Measurements from ENCODE around the gene MAPK4. TPM values are rescaled to one million over a fixed set of nuclear protein-coding genes. Genes with fewer than 3 reads are reported as not detected.

MAPK4 gene
- total RNA-seq, 1 donor = not detected

DNA sequence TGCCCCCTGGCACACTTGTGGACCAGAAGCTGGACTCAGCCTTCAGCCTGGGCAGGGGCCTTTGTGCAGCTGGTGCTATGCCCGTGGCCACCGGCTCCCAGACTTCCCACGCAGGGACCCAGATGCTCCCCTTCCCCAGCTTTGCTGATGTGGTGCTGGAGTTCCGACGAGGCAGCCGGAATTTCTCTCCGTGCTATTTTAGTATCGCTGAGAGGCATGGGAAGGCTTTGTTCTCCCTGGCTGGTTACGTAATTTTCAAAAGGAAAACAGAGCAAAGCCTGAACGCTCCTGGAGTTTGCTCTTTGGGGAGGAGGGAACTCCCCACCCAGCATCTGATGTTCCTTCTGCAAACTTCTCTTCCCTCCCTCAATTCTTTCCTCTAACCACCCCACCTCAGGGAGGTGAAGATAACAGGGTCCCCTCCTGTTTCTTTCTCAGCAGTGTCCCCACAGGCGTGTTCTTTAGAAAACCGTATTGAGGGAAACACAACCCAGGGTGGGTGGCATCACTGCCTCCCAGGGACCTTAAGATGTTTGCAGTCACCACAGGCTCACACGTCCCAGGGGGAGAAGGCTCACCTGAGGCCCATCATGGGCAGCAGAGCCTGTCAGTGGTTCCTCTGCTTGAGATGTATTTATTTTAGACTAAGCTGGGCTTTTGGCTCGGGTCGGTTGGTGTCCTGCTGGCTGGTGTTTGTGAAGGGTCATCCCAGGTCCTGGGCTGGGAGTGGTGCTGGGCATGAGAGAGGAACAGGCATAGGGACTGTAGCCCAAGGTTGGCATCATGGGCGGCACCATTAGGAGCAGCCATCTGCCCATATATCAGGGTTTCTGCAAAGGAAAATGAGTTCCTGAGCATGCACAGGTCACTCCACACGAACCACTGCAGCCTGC is 95.0 kb downstream of the MAPK4 start:
- Histone ChIP-seq H2AFZ (ENCODE audit: low read length) (no peak overlapping the region), H3K27me3 (ENCODE audit: insufficient read depth, low read length) (no peaks in the 10 kb centered on the region), H3K4me2 (ENCODE audit: insufficient read depth, low read length) (no peak overlapping the region), H3K4me3 (ENCODE audit: insufficient read depth, low read length) (no peak overlapping the region), H3K27ac (ENCODE audit: low read depth, low read length) (no peak overlapping the region), H3K36me3 (ENCODE audit: insufficient read depth, low read length) (no peaks in the 10 kb centered on the region), H3K79me2 (ENCODE audit: insufficient read depth, low read length) (no peaks in the 10 kb centered on the region), H3K9me3 (ENCODE audit: low read depth, low read length) (no peaks in the 10 kb centered on the region), H3K4me1 (ENCODE audit: insufficient read depth, low read length) (no peaks in the 10 kb centered on the region), H4K20me1 (ENCODE audit: insufficient read depth, low read length) (no peaks in the 10 kb centered on the region)
- TF ChIP-seq, protein P1, sequence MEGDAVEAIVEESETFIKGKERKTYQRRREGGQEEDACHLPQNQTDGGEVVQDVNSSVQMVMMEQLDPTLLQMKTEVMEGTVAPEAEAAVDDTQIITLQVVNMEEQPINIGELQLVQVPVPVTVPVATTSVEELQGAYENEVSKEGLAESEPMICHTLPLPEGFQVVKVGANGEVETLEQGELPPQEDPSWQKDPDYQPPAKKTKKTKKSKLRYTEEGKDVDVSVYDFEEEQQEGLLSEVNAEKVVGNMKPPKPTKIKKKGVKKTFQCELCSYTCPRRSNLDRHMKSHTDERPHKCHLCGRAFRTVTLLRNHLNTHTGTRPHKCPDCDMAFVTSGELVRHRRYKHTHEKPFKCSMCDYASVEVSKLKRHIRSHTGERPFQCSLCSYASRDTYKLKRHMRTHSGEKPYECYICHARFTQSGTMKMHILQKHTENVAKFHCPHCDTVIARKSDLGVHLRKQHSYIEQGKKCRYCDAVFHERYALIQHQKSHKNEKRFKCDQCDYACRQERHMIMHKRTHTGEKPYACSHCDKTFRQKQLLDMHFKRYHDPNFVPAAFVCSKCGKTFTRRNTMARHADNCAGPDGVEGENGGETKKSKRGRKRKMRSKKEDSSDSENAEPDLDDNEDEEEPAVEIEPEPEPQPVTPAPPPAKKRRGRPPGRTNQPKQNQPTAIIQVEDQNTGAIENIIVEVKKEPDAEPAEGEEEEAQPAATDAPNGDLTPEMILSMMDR (IDR thresholded peaks at IDR 0.05; ENCODE audit: extremely low read depth, low read depth, low read length) = no peak
- no peak for DNase-seq (ENCODE audit: insufficient read length, low spot score, missing footprints)

DNA sequence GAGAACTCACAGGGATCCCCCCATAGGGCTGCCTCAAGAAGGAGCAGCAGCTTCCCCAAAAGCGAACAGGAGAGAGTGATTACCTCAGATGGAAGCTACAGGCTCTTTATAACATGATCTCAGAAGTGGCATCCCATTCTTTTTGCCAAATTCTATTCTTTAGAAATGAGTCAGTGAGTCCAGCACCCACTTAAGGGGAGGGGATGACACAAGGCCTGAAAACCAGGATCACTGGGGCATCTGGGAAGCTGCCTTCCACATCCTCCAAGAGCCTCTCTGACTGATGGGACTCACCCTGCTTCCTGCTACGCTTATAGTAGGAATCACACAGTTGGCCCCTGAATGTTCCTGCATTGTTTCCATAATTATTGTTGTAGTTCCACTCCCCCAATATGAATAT is 96.5 kb downstream of the MAPK4 start:
- no peaks in the 10 kb centered on the region for H3K79me2 ChIP-seq (ENCODE audit: insufficient read depth, low read length)

DNA sequence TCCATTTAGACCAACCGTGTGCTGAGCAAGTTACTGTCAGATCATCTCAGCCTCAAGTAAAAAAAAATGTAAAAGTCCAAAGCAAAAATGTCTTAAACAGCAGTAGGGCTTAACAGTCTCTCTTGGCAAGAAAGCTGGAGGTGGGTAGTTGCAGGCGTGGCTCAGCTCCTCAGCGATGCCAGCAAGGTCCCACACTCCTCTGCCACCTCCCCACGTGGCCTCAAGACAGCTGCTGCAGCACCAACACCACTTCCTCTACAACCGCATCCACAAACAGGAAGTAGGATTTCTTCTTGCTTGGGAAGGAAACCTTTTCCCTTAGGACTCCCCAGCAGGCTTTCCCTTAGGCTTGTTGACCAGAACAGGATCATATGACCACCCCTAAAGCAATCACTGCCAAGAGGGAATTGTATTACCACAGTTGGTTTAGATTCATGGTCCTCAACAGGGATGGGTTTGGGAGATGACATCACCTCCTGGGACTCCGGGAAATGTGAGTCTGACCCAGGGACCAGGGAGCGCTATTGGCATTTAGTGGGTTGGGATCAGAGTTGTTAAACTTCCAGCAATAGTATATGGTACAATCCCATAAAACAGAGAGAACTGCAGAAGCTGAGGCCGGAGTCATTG is 97.1 kb downstream of the MAPK4 start:
- Histone ChIP-seq H3K79me2 (ENCODE audit: insufficient read depth, low read length) (no peaks in the 10 kb centered on the region), H3K27me3 (ENCODE audit: insufficient read depth, low read length) (no peaks in the 10 kb centered on the region), H3K27ac (ENCODE audit: low read depth, low read length) (no peak overlapping the region), H4K20me1 (ENCODE audit: insufficient read depth, low read length) (no peaks in the 10 kb centered on the region), H3K4me1 (ENCODE audit: insufficient read depth, low read length) (no peaks in the 10 kb centered on the region), H3K36me3 (ENCODE audit: insufficient read depth, low read length) (no peaks in the 10 kb centered on the region), H3K4me2 (ENCODE audit: insufficient read depth, low read length) (no peak overlapping the region), H3K4me3 (ENCODE audit: insufficient read depth, low read length) (no peak overlapping the region), H2AFZ (ENCODE audit: low read length) (no peak overlapping the region), H3K9me3 (ENCODE audit: low read depth, low read length) (no peaks in the 10 kb centered on the region)
- TF ChIP-seq, protein P1 (IDR thresholded peaks at IDR 0.05; ENCODE audit: extremely low read depth, low read depth, low read length) = no peak
- DNase-seq (ENCODE audit: insufficient read length, low spot score, missing footprints) = no peak

More for the DNA sequence above, 96.5 kb downstream of the MAPK4 start:
- no peak overlapping the region for H3K4me2 ChIP-seq (ENCODE audit: insufficient read depth, low read length)
- H3K4me3 ChIP-seq (ENCODE audit: insufficient read depth, low read length) = no peak overlapping the region
- no peaks in the 10 kb centered on the region for H4K20me1 ChIP-seq (ENCODE audit: insufficient read depth, low read length)
- no peaks in the 10 kb centered on the region for H3K9me3 ChIP-seq (ENCODE audit: low read depth, low read length)
- no peaks in the 10 kb centered on the region for H3K36me3 ChIP-seq (ENCODE audit: insufficient read depth, low read length)
- TF ChIP-seq, protein P1 (IDR thresholded peaks at IDR 0.05; ENCODE audit: extremely low read depth, low read depth, low read length) = no peak
- H3K4me1 ChIP-seq (ENCODE audit: insufficient read depth, low read length) = no peaks in the 10 kb centered on the region
- DNase-seq (ENCODE audit: insufficient read length, low spot score, missing footprints) = no peak
- no peak overlapping the region for H3K27ac ChIP-seq (ENCODE audit: low read depth, low read length)
- H2AFZ ChIP-seq (ENCODE audit: low read length) = no peak overlapping the region
- H3K27me3 ChIP-seq (ENCODE audit: insufficient read depth, low read length) = no peaks in the 10 kb centered on the region

DNA sequence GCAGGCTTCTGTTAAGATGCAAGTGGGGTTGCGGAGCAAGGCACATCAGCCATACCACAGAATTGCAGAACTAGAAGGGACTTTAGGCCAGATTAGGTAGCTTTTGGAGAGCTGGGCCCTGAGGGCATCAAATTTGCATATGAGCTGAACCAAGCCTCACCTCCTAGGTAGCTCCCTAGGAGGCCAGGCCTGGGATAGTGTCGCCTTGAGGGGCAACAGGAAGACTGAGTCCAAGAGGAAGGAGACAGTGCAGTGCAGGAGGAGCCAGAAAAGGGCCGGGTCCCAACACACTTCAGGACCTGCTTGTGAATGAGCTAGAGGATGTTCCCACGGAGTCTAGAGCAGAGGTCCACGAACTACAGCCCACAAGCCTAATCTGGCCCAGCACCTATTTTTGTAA is 98.7 kb downstream of the MAPK4 start:
- Histone ChIP-seq H3K27me3 (ENCODE audit: insufficient read depth, low read length) (no peaks in the 10 kb centered on the region), H3K4me3 (ENCODE audit: insufficient read depth, low read length) (no peak overlapping the region), H3K9me3 (ENCODE audit: low read depth, low read length) (no peaks in the 10 kb centered on the region), H4K20me1 (ENCODE audit: insufficient read depth, low read length) (no peaks in the 10 kb centered on the region), H3K79me2 (ENCODE audit: insufficient read depth, low read length) (no peaks in the 10 kb centered on the region), H3K27ac (ENCODE audit: low read depth, low read length) (no peak overlapping the region), H3K4me2 (ENCODE audit: insufficient read depth, low read length) (no peak overlapping the region), H3K36me3 (ENCODE audit: insufficient read depth, low read length) (no peaks in the 10 kb centered on the region), H3K4me1 (ENCODE audit: insufficient read depth, low read length) (no peaks in the 10 kb centered on the region), H2AFZ (ENCODE audit: low read length) (no peak overlapping the region)
- no peak for DNase-seq (ENCODE audit: insufficient read length, low spot score, missing footprints)
- TF ChIP-seq, protein P1 (IDR thresholded peaks at IDR 0.05; ENCODE audit: extremely low read depth, low read depth, low read length) = no peak

All from osteoblast (primary cell).